Upper lobe of right lung (tissue), 1 donor: ENCODE measurements around the gene D2HGDH. TPM values are rescaled to one million over a fixed set of nuclear protein-coding genes. Genes with fewer than 3 reads are reported as not detected.
A peak's percentile ranks its signal among the peaks of the same experiment; 100 is the strongest.
"Not testable (repeated sequence)": the region's sequence is repeated elsewhere in the genome, so short reads cannot be mapped to it uniquely, and the experiment has no call there.

Experiments used
- ATAC-seq: fragments of 200-7000 bp; cut with Tn5 transposase; one replicate; pipeline ENCODE4 v1.9.1; 2020; ENCODE audit warnings: mild to moderate bottlenecking, moderate library complexity
- DNase-seq: peaks from one replicate; pipeline ENCODE4 v3.0.0-alpha.2; 2020
- H3K27ac ChIP-seq: fragments of 200-600 bp; one replicate; pipeline ENCODE4 v1.8.0; 2022
- H3K27me3 ChIP-seq: fragments of 200-600 bp; one replicate; pipeline ENCODE4 v1.8.0; 2022; ENCODE audit warnings: mild to moderate bottlenecking
- H3K36me3 ChIP-seq: fragments of 200-600 bp; one replicate; pipeline ENCODE4 v1.8.0; 2022
- H3K4me1 ChIP-seq: fragments of 200-600 bp; one replicate; pipeline ENCODE4 v1.8.0; 2022
- H3K4me3 ChIP-seq: fragments of 200-600 bp; one replicate; pipeline ENCODE4 v1.8.0; 2022; ENCODE audit warnings: mild to moderate bottlenecking
- H3K9me3 ChIP-seq: fragments of 200-600 bp; one replicate; pipeline ENCODE4 v1.8.0; 2022
- CTCF ChIP-seq: fragments of 200-600 bp; IDR thresholded peaks from one replicate; pipeline ENCODE4 v1.8.0; 2022; ENCODE audit warnings: antibody characterized with exemption
- intact Hi-C: fragments of 100-400 bp; cut with DNase I; formaldehyde crosslinking; loops from one replicate; pipeline ENCODE4 v1.11.0; 2022
- total RNA-seq: library from RNA; stranded (reverse); fragmentation: NEBNext Ultra II Directional; extraction: Animal tissue kit (Norgen Biotek cat#: 25700); gene quantifications from one replicate; pipeline ENCODE4 v1.2.1, GENCODE V29; 2021
- donor health status: DM: no; HTN: yes; CAD: no; lungs with severe emphysema.

D2HGDH gene
- total RNA-seq, 1 donor from 2014 or later, result 28.8 TPM

DNA sequence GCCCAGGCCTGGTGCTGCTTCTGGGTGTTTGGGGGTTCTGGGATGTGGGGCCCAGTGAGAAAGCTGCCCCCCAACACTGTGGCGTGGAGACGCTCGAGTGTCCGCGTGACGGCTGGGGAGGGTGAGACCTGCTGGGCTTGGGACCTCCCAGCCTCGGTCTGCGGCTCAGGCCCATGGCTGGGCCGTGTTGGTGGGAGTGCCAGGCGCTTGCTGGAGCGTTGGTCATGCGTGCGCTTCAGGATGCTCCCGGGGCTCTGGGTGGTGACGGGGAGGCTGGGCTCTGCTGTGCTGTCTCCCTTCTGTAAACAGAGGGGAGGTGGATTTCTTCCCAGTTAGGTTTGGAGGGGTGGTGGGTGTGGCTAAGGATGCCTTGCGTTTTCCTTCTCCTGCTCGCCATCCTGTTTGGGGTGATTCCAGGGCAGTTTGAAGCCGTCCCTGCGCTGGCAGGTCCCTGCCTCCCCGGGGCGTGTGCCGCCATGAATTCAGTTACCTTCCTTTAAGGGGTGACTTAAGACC lies 42.8 kb downstream of the D2HGDH start:
- intact Hi-C loops, result no loop called here
- no peak overlapping the region for H3K4me3 ChIP-seq
- peaks cover 10% of the 10 kb centered on the region for H3K27me3 ChIP-seq
- TF ChIP-seq CTCF, result no peak
- H3K36me3 ChIP-seq, result no peaks in the 10 kb centered on the region
- DNase-seq (peak; percentile 52), ATAC-seq (no peak)
- H3K27ac ChIP-seq, result no peak overlapping the region
- no peaks in the 10 kb centered on the region for H3K9me3 ChIP-seq
- no peaks in the 10 kb centered on the region for H3K4me1 ChIP-seq

DNA sequence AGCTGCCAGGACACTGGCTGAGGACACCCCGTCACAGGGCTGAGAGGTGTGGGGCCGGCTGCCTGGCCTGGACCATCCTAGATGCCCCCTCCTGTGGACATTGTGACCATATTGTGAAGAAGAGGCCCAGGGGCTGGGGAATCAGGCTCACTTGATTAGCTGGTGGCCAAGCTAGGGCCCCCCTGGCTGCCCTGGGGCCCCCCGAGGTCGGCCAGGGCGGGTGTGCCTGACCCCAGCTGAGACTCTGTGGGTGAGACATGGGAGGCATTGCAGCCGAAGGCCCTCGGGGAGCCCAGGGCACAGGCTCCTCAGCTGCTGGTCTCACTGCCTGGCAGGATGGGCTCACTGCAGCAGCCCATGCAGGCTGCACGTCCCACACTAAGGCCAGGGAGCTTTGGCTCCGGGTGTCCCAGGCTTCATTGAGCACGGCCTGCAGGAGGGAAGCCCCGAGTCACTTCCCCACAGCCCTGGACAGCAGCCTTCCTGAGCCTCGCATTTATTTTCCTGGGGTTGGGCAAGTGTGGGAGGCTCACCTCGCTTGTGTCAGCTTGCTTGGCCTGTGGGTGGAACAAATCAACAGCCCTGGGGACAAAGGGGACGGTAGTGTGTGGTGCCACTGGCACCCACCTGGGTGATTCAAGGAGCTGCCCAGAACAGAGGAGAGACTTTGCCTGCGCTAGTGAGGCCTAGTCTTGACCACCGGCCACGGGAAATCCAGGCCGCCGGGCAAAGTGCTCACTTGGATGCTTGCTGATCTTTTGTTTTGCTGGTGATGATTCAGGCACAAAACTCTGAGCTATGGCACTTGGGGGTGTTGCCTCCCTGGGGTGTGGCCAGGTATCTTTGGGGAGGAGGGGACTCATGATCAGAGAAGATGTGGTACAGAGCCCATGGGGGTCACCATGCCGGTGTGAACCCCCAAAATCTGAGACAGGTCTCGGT lies 43.5 kb downstream of the D2HGDH start:
- Histone ChIP-seq H3K4me1 (no peaks in the 10 kb centered on the region), H3K27me3 (peaks cover 10% of the 10 kb centered on the region), H3K4me3 (no peak overlapping the region), H3K27ac (no peak overlapping the region), H3K36me3 (no peaks in the 10 kb centered on the region), H3K9me3 (no peaks in the 10 kb centered on the region)
- no peak for ATAC-seq
- no peak for TF ChIP-seq CTCF
- intact Hi-C loops, result no loop called here
- peak; percentile 57 for DNase-seq

GRCh38 chr2:241780939-241781569 lies 46.6 kb downstream of the D2HGDH start:
- TF ChIP-seq CTCF, result no peak
- DNase-seq (no peak), ATAC-seq (no peak)
- Histone ChIP-seq H3K9me3 (no peaks in the 10 kb centered on the region), H3K4me1 (no peaks in the 10 kb centered on the region), H3K27ac (no peak overlapping the region), H3K36me3 (no peaks in the 10 kb centered on the region), H3K27me3 (peaks cover 5% of the 10 kb centered on the region), H3K4me3 (no peak overlapping the region)
- intact Hi-C loops, result no loop called here

DNA sequence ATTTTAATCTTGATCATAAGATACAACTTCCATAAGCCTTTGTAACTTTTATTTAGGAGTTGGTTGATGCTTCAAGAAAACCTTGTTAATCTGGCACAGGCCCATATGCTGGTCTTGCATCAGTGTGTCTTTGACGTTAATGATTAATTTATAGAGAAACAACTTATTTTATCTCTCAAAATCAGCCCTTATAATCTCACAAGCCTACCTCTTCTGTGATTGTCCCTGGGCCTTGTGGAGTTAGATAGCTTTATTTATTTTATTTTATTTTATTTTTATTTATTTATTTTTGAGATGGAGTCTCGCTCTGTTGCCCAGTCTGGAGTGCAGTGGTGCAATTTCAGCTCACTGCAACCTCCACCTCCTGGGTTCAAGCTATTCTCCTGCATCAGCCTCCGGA lies 47.6 kb downstream of the D2HGDH start:
- H3K9me3 ChIP-seq, DNase-seq, H3K27ac ChIP-seq, H3K27me3 ChIP-seq, H3K4me3 ChIP-seq, ATAC-seq, H3K4me1 ChIP-seq, H3K36me3 ChIP-seq, intact Hi-C loops: not testable (repeated sequence)

- intact Hi-C loops, result no loop called here
- TF ChIP-seq CTCF, result no peak
- Histone ChIP-seq H3K4me1 (no peaks in the 10 kb centered on the region), H3K27me3 (no peaks in the 10 kb centered on the region), H3K9me3 (no peaks in the 10 kb centered on the region), H3K4me3 (no peak overlapping the region), H3K36me3 (no peaks in the 10 kb centered on the region), H3K27ac (no peak overlapping the region)
- DNase-seq (no peak), ATAC-seq (no peak)
Measured at GRCh38 chr2:241788135-241788534, 53.7 kb downstream of the D2HGDH start.

DNA sequence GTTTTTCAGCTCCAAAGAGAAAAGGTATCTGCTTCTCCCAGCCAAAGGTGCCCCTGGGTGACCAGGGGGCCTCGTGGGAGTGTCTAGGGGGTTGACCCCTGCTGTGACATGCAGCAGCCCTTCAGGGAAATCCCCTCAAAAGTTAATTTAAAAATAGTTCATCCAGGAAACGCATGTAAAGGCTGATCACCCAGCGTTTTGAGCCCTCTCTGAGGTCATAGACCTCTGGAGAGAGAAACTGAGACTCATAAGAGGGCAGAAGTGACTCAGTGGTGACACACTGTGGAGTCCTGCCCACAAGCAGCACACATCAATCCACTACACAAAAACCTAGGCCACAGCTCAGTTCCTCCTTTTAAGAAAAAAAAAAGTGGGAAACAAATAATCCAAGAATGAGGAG lies 54.1 kb downstream of the D2HGDH start:
- no peaks in the 10 kb centered on the region for H3K27me3 ChIP-seq
- H3K27ac ChIP-seq, result no peak overlapping the region
- TF ChIP-seq CTCF, result no peak
- intact Hi-C loops, result no loop called here
- H3K4me3 ChIP-seq, result no peak overlapping the region
- ATAC-seq (no peak), DNase-seq (no peak)
- no peaks in the 10 kb centered on the region for H3K4me1 ChIP-seq
- no peaks in the 10 kb centered on the region for H3K9me3 ChIP-seq
- H3K36me3 ChIP-seq, result no peaks in the 10 kb centered on the region

DNA sequence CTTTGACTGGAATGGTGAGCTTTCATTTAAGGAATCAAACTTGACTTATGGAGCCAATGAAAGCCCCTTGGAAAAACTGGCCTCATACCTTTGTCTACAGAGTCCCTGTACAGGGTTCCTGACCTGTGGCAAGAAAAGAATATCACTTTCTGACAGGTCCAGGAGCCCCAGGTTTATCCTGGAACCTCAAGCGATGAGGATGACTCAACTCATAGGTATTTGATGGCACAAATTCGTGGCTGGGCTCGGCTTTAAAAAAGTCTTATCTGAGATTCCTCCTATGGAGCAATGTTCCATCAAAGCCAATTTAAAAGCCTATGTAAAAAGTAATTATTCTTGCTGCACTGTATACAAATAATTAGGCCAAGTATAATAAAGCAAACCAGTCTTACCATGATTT lies 57.0 kb downstream of the D2HGDH start:
- DNase-seq, H3K4me3 ChIP-seq, H3K36me3 ChIP-seq, H3K4me1 ChIP-seq, intact Hi-C loops, ATAC-seq, H3K27me3 ChIP-seq, H3K27ac ChIP-seq, H3K9me3 ChIP-seq: not testable (repeated sequence)
